ENCODE measurements around the gene GSE1.

- TF ChIP-seq CTCF (IDR thresholded peaks at IDR 0.05; ENCODE audit: low read depth, low read length, poor library complexity, severe bottlenecking) (no peak), EZH2phosphoT487 (IDR thresholded peaks at IDR 0.05; ENCODE audit: borderline replicate concordance, low read length) (no peak)
These were observed 111.2 kb downstream of the GSE1 start for GRCh38 chr16:85724126-85724879.

All from DOHH2 (cell line).